Middle frontal gyrus (tissue), 1 donor: Measurements from ENCODE around the gene PDSS2.
"Not testable (repeated sequence)": the region's sequence is repeated elsewhere in the genome, so short reads cannot be mapped to it uniquely, and the experiment has no call there.

Experiments used
- DNase-seq: peaks from one replicate; pipeline ENCODE4 v3.0.0-alpha.2; 2015; ENCODE audit warnings: low spot score; ENCODE audit errors: extremely low spot score

Gene PDSS2

GRCh38 chr6:107219851-107220250, 239.5 kb downstream of the PDSS2 start:
- DNase-seq: no peak

- no peak for DNase-seq
These were observed 241.2 kb downstream of the PDSS2 start for GRCh38 chr6:107218142-107218541.

GRCh38 chr6:107217248-107217647, 242.1 kb downstream of the PDSS2 start:
- no peak for DNase-seq

- no peak for DNase-seq
These were observed 243.0 kb downstream of the PDSS2 start for GRCh38 chr6:107216197-107216933.

- DNase-seq: no peak
These were observed 244.0 kb downstream of the PDSS2 start for GRCh38 chr6:107215334-107215733.

- no peak for DNase-seq
These were observed 244.7 kb downstream of the PDSS2 start for GRCh38 chr6:107214655-107215054.

GRCh38 chr6:107209406-107210305, 249.7 kb downstream of the PDSS2 start:
- no peak for DNase-seq

GRCh38 chr6:107207251-107207873, 252.0 kb downstream of the PDSS2 start:
- no peak for DNase-seq

- DNase-seq: no peak
These were observed 254.0 kb downstream of the PDSS2 start for GRCh38 chr6:107205058-107205998.

GRCh38 chr6:107202876-107203468, 256.4 kb downstream of the PDSS2 start:
- DNase-seq: no peak

- no peak for DNase-seq
These were observed 260.5 kb downstream of the PDSS2 start for GRCh38 chr6:107198631-107199416.

GRCh38 chr6:107196152-107196551, 263.2 kb downstream of the PDSS2 start:
- no peak for DNase-seq

GRCh38 chr6:107194723-107195122, 264.6 kb downstream of the PDSS2 start:
- DNase-seq: not testable (repeated sequence)

GRCh38 chr6:107192830-107193229, 266.5 kb downstream of the PDSS2 start:
- DNase-seq: no peak

- no peak for DNase-seq
These were observed 271.7 kb downstream of the PDSS2 start for GRCh38 chr6:107187630-107188029.

GRCh38 chr6:107186047-107186446, 273.3 kb downstream of the PDSS2 start:
- DNase-seq: no peak

GRCh38 chr6:107185391-107185970, 273.9 kb downstream of the PDSS2 start:
- DNase-seq: no peak

- no peak for DNase-seq
These were observed 274.9 kb downstream of the PDSS2 start for GRCh38 chr6:107184435-107184834.

GRCh38 chr6:107180099-107180498, 279.3 kb downstream of the PDSS2 start:
- DNase-seq: no peak
